SK-N-SH treated with all-trans-retinoic acid at 6 μM for 48 hours (cell line): ENCODE data around the gene NOP10.

Source experiments
- ATAC-seq: fragments of 200-7000 bp; cut with Tn5 transposase; 3 replicates; pipeline ENCODE4 v1.9.1; 2020; ENCODE audit warnings: mild to moderate bottlenecking, moderate library complexity
- ARNTL ChIP-seq: fragments of 450-650 bp; formaldehyde crosslinking; IDR thresholded peaks from 2 replicates; pipeline ENCODE4 v1.5.0; 2020; ENCODE audit warnings: low read depth, mild to moderate bottlenecking, moderate library complexity, borderline replicate concordance
- BACH2 ChIP-seq: fragments of 250-450 bp; sonication (Bioruptor Pico); IDR thresholded peaks from 2 replicates; pipeline ENCODE4 v1.9.0; 2021; ENCODE audit warnings: mild to moderate bottlenecking, borderline replicate concordance
- CSDC2 ChIP-seq: fragments of 250-450 bp; sonication (Bioruptor Pico); IDR thresholded peaks from 2 replicates; pipeline ENCODE4 v1.5.0; 2020; ENCODE audit warnings: mild to moderate bottlenecking, moderate library complexity
- ESRRG ChIP-seq: fragments of 250-450 bp; sonication (Bioruptor Pico); IDR thresholded peaks from 2 replicates; pipeline ENCODE4 v1.6.1; 2021; ENCODE audit warnings: mild to moderate bottlenecking
- GLIS3 ChIP-seq: fragments of 250-450 bp; sonication (Bioruptor Pico); IDR thresholded peaks from 2 replicates; pipeline ENCODE4 v1.5.0; 2020; ENCODE audit warnings: mild to moderate bottlenecking, moderate library complexity
- ISL1 ChIP-seq: fragments of 250-450 bp; sonication (Bioruptor Pico); IDR thresholded peaks from 2 replicates; pipeline ENCODE4 v2.1.2; 2022; ENCODE audit warnings: mild to moderate bottlenecking, moderate library complexity
- OSR1 ChIP-seq: fragments of 250-450 bp; sonication (Bioruptor Pico); IDR thresholded peaks from 2 replicates; pipeline ENCODE4 v1.8.0; 2022; ENCODE audit warnings: moderate library complexity, mild to moderate bottlenecking, inconsistent platforms
- PPARA ChIP-seq: fragments of 250-450 bp; sonication (Bioruptor Pico); IDR thresholded peaks from 2 replicates; pipeline ENCODE4 v1.5.0; 2020; ENCODE audit warnings: mild to moderate bottlenecking, borderline replicate concordance
- RARB ChIP-seq: fragments of 250-450 bp; sonication (Bioruptor Pico); IDR thresholded peaks from 2 replicates; pipeline ENCODE4 v1.8.0; 2021; ENCODE audit warnings: mild to moderate bottlenecking, moderate library complexity
- SNAI2 ChIP-seq: fragments of 250-450 bp; sonication (Bioruptor Pico); IDR thresholded peaks from 2 replicates; pipeline ENCODE4 v1.5.0; 2020; ENCODE audit warnings: mild to moderate bottlenecking, moderate library complexity
- TCF4 ChIP-seq: fragments of 250-450 bp; sonication (Bioruptor Pico); IDR thresholded peaks from 2 replicates; pipeline ENCODE4 v1.8.0; 2021; ENCODE audit warnings: mild to moderate bottlenecking, moderate library complexity, borderline replicate concordance
- TOX ChIP-seq: fragments of 250-450 bp; sonication (Bioruptor Pico); IDR thresholded peaks from 2 replicates; pipeline ENCODE4 v1.8.0; 2021; ENCODE audit warnings: mild to moderate bottlenecking, moderate library complexity, borderline replicate concordance
- TSHZ2 ChIP-seq: fragments of 250-450 bp; sonication (Bioruptor Pico); IDR thresholded peaks from 2 replicates; pipeline ENCODE4 v1.5.0; 2020; ENCODE audit warnings: mild to moderate bottlenecking, moderate library complexity
- ZC3H10 ChIP-seq: fragments of 250-450 bp; sonication (Bioruptor Pico); IDR thresholded peaks from 2 replicates; pipeline ENCODE4 v1.5.1; 2021; ENCODE audit warnings: mild to moderate bottlenecking, moderate library complexity
- ZFP3 ChIP-seq: fragments of 250-450 bp; sonication (Bioruptor Pico); IDR thresholded peaks from 2 replicates; pipeline ENCODE4 v1.5.0; 2020; ENCODE audit warnings: mild to moderate bottlenecking, moderate library complexity
- ZFP30 ChIP-seq: fragments of 450-650 bp; formaldehyde crosslinking; IDR thresholded peaks from 2 replicates; pipeline ENCODE4 v1.5.0; 2022; ENCODE audit warnings: mild to moderate bottlenecking, moderate library complexity
- ZNF565 ChIP-seq: fragments of 450-650 bp; formaldehyde crosslinking; conservative IDR thresholded peaks from 2 replicates; pipeline ENCODE4 v1.5.0; 2020; ENCODE audit warnings: low read depth, mild to moderate bottlenecking, moderate library complexity
- ZNF70 ChIP-seq: fragments of 450-650 bp; formaldehyde crosslinking; IDR thresholded peaks from 2 replicates; pipeline ENCODE4 v1.5.0; 2020; ENCODE audit warnings: mild to moderate bottlenecking, moderate library complexity
- ZNF8 ChIP-seq: fragments of 450-650 bp; formaldehyde crosslinking; IDR thresholded peaks from 2 replicates; pipeline ENCODE4 v1.5.0; 2020; ENCODE audit warnings: mild to moderate bottlenecking, moderate library complexity
- TF ChIP-seq, protein P1 (sequence below): fragments of 250-450 bp; sonication (Bioruptor Pico); IDR thresholded peaks from 2 replicates; pipeline ENCODE4 v1.8.0; 2021; ENCODE audit warnings: low read depth, mild to moderate bottlenecking, moderate library complexity, borderline replicate concordance
- TF ChIP-seq, protein P2 (sequence below): fragments of 250-450 bp; sonication (Bioruptor Pico); IDR thresholded peaks from 2 replicates; pipeline ENCODE4 v1.8.0; 2020; ENCODE audit warnings: mild to moderate bottlenecking, moderate library complexity, borderline replicate concordance
- TF ChIP-seq, protein P3 (sequence below): fragments of 250-450 bp; sonication (Bioruptor Pico); IDR thresholded peaks from 2 replicates; pipeline ENCODE4 v1.5.1; 2020; ENCODE audit warnings: low read depth, mild to moderate bottlenecking, moderate library complexity

Gene NOP10

GRCh38 chr15:34336991-34337556 is 5.9 kb downstream of the NOP10 start:
- TF ChIP-seq ZFP3 (CRISPR knock-in tag) = no peak
- no peak for TF ChIP-seq CSDC2
- TF ChIP-seq ISL1 (CRISPR knock-in tag) = no peak
- ATAC-seq = peak; percentile 41

GRCh38 chr15:34336231-34336990 is 6.5 kb downstream of the NOP10 start:
- ATAC-seq = no peak
- TF ChIP-seq, protein P1, sequence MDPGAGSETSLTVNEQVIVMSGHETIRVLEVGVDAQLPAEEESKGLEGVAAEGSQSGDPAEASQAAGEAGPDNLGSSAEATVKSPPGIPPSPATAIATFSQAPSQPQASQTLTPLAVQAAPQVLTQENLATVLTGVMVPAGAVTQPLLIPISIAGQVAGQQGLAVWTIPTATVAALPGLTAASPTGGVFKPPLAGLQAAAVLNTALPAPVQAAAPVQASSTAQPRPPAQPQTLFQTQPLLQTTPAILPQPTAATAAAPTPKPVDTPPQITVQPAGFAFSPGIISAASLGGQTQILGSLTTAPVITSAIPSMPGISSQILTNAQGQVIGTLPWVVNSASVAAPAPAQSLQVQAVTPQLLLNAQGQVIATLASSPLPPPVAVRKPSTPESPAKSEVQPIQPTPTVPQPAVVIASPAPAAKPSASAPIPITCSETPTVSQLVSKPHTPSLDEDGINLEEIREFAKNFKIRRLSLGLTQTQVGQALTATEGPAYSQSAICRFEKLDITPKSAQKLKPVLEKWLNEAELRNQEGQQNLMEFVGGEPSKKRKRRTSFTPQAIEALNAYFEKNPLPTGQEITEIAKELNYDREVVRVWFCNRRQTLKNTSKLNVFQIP (CRISPR knock-in tag) = no peak
- TF ChIP-seq ESRRG (CRISPR knock-in tag) = no peak
- no peak for TF ChIP-seq TOX (CRISPR knock-in tag)
- no peak for TF ChIP-seq BACH2 (CRISPR knock-in tag)
- no peak for TF ChIP-seq ARNTL
- no peak for TF ChIP-seq TCF4 (CRISPR knock-in tag)
- TF ChIP-seq, protein P2, sequence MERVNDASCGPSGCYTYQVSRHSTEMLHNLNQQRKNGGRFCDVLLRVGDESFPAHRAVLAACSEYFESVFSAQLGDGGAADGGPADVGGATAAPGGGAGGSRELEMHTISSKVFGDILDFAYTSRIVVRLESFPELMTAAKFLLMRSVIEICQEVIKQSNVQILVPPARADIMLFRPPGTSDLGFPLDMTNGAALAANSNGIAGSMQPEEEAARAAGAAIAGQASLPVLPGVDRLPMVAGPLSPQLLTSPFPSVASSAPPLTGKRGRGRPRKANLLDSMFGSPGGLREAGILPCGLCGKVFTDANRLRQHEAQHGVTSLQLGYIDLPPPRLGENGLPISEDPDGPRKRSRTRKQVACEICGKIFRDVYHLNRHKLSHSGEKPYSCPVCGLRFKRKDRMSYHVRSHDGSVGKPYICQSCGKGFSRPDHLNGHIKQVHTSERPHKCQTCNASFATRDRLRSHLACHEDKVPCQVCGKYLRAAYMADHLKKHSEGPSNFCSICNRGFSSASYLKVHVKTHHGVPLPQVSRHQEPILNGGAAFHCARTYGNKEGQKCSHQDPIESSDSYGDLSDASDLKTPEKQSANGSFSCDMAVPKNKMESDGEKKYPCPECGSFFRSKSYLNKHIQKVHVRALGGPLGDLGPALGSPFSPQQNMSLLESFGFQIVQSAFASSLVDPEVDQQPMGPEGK (CRISPR knock-in tag) = no peak
- TF ChIP-seq TSHZ2 = no peak
- TF ChIP-seq ZC3H10 (CRISPR knock-in tag) = no peak
- no peak for TF ChIP-seq OSR1 (CRISPR knock-in tag)
- no peak for TF ChIP-seq ZFP3 (CRISPR knock-in tag)
- TF ChIP-seq ISL1 (CRISPR knock-in tag) = no peak
- TF ChIP-seq ZNF565 (CRISPR knock-in tag) = no peak
- no peak for TF ChIP-seq GLIS3 (CRISPR knock-in tag)
- TF ChIP-seq CSDC2 = no peak
- no peak for TF ChIP-seq RARB
- TF ChIP-seq PPARA (CRISPR knock-in tag) = no peak
- TF ChIP-seq, protein P3, sequence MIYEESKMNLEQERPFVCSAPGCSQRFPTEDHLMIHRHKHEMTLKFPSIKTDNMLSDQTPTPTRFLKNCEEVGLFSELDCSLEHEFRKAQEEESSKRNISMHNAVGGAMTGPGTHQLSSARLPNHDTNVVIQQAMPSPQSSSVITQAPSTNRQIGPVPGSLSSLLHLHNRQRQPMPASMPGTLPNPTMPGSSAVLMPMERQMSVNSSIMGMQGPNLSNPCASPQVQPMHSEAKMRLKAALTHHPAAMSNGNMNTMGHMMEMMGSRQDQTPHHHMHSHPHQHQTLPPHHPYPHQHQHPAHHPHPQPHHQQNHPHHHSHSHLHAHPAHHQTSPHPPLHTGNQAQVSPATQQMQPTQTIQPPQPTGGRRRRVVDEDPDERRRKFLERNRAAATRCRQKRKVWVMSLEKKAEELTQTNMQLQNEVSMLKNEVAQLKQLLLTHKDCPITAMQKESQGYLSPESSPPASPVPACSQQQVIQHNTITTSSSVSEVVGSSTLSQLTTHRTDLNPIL (CRISPR knock-in tag) = no peak
- no peak for TF ChIP-seq ZNF70 (CRISPR knock-in tag)

DNA sequence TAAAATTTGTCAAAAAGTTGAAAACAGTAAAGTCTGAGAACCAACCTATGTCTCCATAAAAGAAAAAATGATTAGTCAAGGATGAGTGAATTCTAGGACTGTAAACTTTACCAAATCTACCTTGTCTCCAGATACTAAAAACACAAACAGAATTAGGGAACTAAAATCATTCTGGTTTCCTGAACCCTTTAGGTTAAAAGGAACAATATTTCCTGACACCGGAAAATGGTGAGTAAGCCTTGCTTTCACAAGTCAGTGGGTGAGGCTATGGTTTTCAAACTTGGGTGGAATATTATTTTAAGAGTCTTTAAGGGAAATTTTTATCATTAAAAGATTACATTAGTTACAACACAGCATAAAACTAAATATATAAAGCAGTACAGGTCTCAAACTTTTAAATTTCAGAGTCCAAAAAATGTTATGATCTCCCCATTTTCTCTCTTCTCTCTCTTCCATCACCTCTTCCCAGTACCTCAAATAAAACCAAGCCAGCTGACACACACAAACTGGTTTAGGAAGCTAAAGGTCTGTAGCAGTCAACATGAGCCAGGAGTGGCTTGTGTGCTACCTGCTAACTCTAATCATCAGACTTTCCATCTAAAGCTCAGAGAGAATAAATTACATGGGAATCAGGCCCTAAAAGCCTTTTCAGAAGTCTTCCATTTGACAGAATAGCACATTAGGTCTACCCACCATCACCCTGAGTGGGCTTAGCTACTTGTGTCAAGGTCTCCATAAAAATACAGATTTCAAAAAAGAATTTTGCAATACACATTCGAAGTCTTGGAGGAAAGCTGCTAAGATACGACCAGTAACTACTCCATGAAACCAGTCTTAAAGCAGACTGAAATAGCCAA is 7.5 kb downstream of the NOP10 start:
- no peak for ATAC-seq
- TF ChIP-seq TSHZ2 (no peak), TCF4 (CRISPR knock-in tag) (no peak), ZFP3 (CRISPR knock-in tag) (no peak), ZFP30 (CRISPR knock-in tag) (no peak), OSR1 (CRISPR knock-in tag) (no peak), TOX (CRISPR knock-in tag) (no peak), SNAI2 (no peak), ZC3H10 (CRISPR knock-in tag) (no peak), ZNF8 (CRISPR knock-in tag) (no peak), BACH2 (CRISPR knock-in tag) (no peak), GLIS3 (CRISPR knock-in tag) (no peak), PPARA (CRISPR knock-in tag) (no peak)
- TF ChIP-seq, protein P2 (CRISPR knock-in tag) = no peak
